GM11168 (cell line): Measurements from ENCODE around the gene SHC3.

Experiments used
- in situ Hi-C: fragments of 300-500 bp; cut with MboI; formaldehyde crosslinking; loops from one replicate; pipeline ENCODE4 v1.12.0; 2022; ENCODE audit warnings: low sequenced_read_pairs; ENCODE audit not compliant: unreplicated experiment

SHC3 gene

DNA sequence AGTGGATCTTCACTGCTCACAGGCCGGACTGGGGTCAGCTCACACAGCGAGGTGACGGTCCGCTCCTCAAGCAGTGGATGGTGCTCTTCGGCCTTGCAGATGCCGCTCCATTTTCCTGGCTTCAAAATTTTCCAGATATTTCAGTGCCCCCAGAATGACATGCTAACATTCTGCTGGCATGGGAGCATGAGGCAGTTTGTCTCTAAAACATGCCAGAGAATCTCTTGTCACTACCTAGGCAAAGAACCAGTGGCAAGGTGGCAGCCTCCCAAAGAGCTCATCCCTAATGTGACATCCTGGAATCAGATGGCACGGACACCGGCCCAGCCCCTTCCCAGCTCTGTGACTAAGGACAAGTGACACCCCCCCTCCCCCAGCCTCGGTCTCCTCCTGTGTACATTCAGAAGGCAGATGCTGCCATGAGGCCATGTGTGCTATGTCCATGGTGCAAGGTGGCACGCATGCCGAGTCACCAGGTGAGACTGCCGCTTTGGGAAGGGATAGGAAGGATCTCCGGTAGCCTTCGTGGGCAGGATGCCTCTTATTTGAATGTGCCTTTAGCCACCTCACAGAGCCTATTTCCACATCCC, 184.7 kb downstream of the SHC3 start:
- in situ Hi-C loops = no loop called here

DNA sequence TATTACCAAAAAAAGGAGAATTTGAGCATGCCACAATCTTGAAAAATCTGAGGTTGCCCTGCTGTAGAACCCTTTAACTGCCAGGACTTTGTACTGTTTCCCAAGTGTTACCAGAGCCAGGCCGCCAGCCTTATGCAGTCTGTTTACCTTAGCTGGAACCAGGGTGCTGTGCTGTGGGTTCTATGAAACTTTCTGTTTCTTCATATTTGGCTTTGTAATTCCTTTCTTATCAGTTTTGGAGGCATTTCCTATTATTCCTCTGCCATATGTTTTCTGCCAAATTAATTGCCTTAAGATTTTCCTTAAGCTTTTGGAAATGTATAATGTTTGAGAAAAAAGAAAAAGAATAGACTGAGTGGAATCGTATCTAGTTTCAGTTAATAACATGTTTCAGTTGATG, 185.3 kb downstream of the SHC3 start:
- in situ Hi-C loops = no loop called here

DNA sequence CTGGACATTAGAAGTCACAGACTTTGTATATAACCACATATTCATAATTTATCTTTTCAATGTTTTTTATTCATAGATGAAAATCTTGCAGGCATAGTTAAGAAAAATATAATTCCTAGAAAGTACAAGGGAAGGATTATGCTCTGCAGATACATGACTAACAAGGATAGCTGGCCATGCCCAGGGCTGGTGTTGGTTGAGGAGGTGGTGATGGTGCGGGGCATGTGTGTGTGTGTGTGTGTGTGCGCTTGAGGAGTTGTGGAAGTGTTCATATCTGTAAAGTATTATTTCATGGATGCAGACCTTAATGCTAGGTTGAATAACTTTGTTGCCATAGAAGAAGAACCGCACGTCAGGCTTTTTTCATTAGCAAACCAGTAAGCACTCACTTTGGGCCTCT, 186.1 kb downstream of the SHC3 start:
- in situ Hi-C loops = no loop called here

DNA sequence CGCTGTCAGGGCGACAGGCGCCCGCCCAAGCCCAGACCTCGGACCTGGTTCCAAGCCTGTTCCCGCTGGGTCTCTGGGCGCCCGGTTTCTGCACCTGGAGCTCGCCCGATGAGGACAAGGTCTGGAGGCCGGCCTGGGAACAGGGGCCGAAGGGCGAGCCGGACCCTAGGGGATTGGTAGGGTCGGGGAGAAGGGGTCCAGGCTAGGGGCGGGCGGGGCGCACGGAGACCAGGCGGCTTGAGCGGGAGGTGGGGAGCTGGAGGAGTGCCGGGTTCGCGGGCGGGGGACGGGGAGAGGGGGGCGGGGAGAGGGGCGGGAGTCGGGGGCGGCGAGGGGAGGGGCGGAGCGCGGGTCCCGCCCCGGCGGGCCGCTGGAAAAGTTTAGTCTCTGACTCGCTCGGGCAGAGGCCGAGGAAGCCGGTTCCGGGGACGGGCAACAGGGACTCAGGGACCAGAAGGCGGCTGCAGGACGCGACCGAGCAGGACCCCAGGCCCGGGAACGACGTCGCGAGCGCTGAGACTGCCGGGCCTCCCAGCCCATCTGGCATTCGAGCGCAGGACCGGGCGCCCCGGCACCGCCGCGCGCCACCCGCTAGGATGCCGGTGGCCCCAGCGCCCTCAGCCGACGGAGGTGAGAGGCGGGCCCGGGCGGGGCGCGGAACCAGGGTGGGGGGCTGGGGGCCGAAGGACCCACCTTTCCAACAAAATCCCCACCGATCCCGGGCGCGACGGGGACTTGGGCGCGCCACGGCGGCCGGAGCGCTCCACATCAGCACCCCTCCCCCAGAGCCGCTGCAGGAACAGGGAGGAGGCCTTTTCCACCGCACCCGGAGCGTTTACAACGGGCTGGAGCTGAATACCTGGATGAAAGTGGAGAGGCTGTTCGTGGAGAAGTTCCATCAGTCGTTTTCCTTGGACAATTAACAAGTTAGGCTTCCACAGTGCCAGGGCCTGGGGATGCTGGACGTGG, 187.3 kb downstream of the SHC3 start, which contains the start of gene S1PR3:
Gene S1PR3 (plus strand): TSS at position 403 of the 969 bp plus-strand sequence. CDS start 9,733 bp downstream, outside the sequence.
- in situ Hi-C loops = no loop called here

DNA sequence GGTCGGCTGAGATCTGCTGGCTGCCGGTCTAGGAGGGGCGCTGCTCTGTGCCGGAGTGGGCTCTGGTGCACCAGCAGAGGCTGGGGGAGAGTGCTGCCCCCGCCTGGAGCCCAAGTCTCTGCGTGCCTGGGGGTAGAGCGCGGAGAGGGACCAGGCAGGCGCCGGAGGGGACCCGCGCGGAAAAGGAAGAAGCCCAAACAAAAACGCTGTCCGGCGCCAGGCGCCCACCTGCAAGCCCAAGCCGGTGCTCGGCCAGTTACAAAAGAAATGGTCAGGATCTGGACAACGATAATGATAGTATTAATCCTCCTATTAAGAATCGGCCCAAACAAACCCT, 187.9 kb downstream of the SHC3 start:
- in situ Hi-C loops = no loop called here

DNA sequence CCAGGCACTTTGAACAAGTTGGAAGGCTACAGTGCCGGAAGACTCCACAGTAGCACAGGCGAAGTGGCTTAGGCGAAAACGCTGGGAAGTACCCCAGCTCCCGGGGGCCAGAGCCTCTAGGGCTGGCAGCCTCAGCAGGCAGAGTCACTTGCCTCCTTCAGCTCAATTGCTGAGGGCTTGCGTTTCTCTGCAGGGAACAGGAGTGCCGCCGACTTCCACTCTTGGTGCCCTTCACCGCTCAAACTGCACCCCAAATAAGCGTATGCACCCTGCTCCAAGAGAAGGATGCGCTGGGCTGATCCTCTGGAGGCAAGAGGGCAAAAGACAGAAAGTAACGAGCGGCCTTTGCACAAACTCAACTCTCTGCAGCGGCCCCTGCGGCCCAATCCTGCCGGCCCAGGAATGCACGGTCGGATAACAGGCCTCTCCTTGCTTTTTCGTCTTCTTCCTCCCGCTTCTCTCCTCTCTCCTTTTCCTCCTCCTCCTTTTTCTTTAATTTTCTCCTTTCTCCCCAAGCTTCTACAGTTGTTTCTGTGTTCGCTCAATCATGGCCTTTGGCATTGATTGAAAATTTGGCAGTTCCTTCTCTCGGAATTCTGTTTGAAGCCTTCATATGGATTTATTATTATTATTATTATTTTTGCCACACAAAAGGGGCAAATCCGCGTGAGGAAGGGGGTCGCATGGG, 188.4 kb downstream of the SHC3 start:
- in situ Hi-C loops = no loop called here

DNA sequence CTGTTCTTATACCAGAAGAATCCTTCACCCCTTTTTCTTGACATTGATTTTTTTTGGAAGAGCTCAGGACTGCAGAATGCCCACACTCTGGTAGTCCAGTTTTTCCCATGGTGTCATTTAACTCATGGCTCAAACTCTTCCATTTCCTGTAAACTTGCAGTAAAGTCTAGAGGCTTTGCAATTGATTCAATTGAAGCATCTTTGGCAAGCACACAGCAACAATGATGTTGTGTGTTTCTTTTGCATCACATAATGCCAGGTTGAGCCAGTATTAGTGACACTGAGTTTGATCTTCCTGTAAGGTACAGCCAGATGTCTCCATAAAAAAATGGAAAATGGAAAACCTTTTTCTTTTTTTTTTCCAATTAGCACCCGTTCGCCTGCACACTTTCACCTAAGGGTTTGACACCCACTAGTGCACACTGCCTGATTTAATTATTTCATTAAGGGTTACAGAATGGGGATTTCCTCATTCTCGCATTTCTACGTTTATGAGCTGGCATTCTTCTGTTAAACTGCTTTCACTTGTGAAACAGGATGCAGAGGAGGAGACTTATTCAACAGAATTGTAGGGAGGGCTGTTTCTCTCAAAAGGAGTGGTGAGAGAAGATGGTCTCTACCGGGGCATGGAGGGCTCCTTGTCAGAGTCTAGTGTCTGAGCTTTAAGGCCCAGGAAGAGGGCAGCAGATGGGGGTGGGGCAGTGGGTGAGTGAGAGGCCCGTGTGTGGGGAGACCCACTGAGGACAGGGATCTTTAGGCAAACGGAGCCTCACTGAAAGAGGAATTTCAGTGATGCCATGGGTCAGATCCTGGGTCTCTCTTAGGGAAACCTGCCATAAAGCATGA, 189.6 kb downstream of the SHC3 start:
- in situ Hi-C loops = no loop called here

DNA sequence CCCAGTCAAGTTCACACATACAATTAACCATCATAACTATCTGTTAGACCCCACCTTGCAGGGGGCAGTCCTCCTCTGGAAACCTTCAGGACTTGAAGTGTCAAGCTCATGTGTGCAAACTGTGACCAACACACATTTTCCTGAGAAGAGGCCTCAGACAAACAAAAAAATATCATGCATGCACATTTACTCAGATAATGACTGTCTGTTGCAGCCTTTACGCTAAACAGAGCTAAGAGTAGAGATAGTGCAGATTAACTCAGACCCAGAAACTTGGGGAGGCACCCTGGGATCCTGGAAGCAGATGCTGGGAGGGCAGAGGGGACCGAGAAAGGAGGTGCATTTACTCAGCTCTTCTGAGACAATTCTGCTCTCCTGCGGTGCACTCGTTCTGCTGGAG, 191.0 kb downstream of the SHC3 start:
- in situ Hi-C loops = no loop called here

DNA sequence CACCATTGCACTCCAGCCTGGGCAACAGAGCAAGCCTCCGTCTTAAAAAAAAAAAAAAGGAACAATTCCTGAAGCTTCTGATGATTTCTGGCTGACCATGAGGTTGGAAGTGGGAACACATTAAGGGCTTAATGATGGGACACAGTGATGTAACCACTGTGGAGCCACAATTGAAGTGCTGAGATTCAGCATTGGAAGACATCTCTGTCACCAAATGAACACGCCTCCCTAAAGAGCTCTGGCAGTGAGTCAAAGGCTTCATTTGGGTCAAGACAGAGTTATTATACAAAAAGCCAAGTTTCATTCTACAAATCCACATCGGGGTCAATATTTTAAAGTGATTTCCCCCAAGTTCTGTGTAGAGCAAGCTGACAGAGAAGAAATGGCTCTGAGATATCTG, 191.8 kb downstream of the SHC3 start:
- in situ Hi-C loops = no loop called here

DNA sequence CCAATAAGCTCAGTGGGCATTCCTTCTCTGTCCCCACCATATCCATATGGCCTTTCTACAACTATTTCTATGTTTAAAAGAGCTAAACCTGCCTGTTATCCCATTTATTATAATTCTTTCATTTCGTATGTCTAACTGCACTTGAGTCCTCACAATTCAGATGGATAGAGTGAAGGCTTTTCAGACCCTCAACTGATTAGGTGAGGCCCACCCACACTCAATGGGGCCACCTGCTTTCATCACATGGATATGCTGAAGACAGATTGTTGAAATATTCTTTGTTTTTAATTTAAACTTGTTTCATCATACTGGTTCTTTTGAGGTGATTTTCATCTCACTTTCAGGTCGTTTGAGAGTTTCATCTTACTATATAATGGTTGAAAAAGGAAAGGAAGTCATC, 193.0 kb downstream of the SHC3 start:
- in situ Hi-C loops = no loop called here

DNA sequence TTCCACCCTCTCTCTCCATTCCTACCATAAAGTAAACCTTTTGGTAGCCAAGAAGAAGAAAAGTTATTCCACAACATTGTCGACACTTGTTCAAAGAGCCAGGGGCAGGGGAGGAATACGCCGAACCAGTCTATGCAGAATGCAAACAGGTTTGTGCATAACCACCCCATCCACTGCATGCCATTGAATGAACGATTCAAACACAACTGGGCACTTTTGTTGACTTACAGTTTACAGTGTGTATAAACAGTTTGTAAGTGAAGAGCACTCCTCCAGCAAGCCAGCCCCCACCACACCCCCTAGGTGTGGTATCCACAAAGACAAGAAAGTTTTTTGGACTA, 194.1 kb downstream of the SHC3 start:
- in situ Hi-C loops = no loop called here

DNA sequence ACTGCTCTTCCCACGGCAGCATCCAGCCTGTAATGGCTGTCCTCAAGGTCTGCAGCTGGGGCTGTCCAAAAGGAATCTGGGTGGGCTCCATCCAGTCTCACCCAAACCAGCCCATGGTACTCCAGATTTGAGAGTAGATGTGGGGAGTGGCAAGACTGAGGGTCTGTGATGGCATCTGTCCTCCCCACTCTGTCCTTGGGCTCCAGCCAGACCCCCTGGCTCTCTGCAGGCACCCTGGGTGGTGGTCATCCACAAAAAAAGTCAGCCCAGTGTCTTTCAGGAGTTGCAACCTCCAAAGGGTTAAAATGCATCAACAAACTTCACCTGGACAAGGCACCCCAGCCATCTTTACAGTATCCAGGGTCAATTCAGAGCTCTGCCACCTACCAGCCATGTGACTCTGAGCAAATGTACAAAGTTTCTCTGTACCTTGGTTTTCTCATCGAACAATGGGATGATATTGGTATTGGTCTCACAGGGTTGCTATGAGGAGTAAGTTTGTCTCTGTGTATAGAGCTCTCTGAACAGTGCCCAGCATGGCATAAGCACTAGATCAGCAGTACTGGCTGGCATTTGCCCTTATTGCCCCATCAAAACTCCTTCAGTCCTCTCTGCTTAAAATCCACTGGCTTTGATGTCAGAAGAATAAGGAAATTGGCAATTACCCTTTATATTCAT, 194.6 kb downstream of the SHC3 start:
- in situ Hi-C loops = no loop called here

DNA sequence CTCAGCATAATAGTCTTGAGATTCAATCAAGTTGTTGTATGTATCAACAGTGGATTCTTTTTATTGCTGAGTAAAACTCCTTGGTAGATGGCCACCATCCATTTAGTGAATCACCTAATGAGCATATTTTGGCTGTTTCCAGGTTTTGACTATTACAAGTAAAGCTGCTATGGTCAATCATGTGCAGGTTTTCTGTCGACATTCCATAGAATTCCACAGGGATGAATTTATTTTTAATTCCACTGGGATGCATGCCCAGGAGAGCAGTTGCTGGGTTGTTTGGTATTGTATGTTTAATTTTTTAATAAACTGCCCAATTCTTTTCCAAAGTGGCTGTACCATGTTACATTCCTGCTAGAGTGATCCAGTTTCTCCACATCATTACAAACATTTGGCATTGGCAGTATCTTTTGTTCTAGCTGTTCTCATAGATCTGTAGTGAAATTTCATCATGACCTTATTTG, 197.8 kb downstream of the SHC3 start:
- in situ Hi-C loops = no loop called here

DNA sequence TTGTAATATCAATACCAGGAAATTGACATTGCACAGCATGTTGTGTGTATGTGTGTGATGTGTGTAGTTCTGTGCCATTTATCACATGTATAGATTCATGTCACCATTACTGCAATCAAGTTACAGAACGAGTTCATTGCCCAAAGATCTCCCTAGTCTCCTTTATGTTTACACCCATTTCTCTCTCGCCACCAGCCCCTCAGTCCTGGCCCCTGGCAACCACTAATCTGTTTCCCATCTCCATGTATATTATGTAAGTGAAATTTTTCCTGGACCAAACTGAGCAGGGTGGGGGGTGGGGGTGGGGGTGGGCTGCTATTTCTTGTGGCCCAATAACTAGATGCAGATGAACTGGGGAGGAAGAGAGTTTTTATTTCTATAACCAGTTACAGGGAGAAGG, 198.8 kb downstream of the SHC3 start:
- in situ Hi-C loops = no loop called here

DNA sequence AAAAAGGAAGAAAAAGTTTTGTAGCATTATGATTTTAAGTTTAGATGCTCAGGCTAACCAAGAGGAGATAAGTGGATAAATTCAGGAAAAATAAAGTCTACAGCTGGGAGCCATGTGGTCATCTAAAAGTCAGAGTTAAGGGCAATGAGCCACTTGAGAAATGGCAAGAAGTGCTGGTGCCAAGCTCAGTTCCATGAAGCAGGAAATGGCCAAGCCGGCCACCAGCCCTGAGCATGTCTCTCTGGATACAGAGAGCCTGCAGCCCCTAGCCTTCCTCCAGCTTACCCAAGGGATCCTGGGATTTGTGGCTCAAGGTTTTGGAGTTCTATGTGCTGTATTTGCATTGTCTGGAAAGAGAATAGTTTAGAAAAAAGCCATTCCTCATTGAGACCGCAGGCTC, 199.6 kb downstream of the SHC3 start:
- in situ Hi-C loops = no loop called here

DNA sequence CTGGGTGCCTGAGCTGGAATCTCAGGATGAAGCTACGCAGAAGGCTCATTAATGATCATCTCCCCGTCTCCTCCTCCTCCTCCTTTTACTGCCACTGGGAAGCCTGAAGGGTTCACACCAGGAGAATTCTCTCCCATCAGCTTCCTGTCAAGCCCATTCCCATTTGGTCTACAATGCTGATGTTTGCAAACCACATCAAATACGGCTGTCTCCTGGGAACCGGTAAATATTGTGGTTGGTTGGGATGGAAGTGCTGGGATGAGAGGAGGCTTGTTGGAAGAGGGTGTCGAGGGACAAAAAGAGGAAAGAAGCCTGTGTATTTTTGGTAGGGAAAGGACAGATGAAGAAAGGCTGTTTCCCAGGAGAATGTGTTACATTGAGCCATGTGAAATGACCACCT, 200.6 kb downstream of the SHC3 start:
- in situ Hi-C loops = no loop called here

DNA sequence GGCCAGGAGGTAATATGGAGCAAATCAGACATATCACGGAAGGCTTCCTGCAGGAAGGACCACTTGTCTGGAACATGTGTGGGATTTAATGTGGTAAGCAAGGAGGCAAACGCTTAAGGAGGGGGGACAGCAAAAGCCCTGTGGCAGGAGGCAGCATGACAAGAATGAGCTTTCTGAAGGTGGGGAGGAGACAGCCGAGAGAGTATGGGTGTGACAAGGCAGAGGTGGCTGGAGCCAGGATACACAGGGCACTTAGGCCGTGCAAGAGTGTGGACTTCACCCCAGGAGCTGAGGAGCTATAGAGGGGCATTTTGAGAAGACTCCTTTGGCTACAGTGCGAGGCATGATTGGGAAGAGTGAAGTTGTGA, 201.7 kb downstream of the SHC3 start:
- in situ Hi-C loops = no loop called here

DNA sequence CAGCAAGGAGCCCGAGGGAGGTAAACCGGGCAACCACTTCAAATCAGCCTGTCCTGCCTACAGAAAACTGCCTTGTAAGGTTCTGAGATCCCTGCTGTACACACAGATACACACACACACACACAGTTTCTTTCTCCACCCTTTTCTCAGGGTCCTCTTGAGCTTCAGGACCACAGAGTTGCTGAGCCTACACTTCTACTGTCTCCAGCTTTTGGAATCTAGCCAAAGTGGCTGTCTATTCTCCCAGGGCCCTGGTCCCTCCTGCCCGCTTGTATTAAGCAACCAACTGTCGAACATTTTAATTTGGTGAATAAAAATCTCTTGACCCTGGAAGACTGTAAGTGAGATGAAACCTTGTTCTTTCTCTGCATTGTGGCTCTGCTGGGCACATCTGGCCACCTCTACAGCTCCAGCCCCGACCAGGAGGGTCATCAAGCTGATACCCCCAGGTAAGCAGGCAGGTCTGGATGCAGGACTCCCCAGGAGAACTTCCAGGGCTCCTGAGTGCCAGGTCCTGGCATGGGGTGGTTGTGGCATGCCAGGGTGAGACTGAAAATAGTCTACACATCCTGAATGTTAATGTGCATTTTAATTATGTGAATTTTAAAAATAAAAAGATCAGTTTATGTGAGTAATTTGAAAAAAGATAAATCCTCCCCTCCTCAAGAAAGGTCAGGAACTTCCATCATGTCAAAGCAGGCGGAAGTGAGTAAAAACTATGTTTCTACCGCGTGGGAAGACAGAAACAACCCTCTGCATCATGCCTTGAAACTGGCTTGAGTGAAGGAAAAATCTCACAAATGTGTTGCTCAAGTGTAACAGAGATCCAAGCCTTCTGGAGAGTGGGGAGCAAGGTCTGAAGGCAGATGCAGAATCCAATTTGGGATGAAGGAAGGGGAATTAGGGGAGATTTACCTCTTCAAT, 202.4 kb downstream of the SHC3 start:
- in situ Hi-C loops = no loop called here

DNA sequence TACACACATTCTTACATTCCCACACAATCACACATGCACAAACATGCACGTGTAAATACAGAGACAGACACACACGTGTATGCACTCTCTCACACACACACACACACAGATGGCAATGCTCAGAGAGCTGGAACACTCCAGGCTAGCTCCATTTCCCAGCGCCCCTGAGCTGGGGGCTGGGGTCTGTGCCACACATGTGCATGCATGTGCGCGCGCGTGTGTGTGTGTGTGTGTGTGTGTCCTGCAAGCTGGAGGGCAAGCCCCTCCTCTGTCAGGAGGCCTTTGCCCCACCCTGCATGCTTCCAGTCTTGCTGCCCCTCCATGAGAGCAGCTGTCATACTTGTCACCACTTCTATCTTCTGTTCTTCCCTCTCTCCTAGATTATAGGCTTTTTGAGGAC, 204.0 kb downstream of the SHC3 start:
- in situ Hi-C loops = no loop called here
